HG03457 (cell line): ENCODE results near the gene MAP3K5.

Source experiments
- ATAC-seq: cut with Tn5 transposase; IDR thresholded peaks from one replicate; pipeline ENCODE4 v1.9.1; 2021; ENCODE audit warnings: moderate number of reproducible peaks; ENCODE audit not compliant: unreplicated experiment

Gene MAP3K5

GRCh38 chr6:136549300-136550044 is 242.8 kb downstream of the MAP3K5 start:
- ATAC-seq: peak; percentile 10

GRCh38 chr6:136548582-136549299 is 243.5 kb downstream of the MAP3K5 start:
- no peak for ATAC-seq

GRCh38 chr6:136547871-136548270 is 244.4 kb downstream of the MAP3K5 start:
- ATAC-seq: no peak

- no peak for ATAC-seq
These were observed 244.9 kb downstream of the MAP3K5 start for GRCh38 chr6:136547336-136547735.

- no peak for ATAC-seq
These were observed 245.9 kb downstream of the MAP3K5 start for GRCh38 chr6:136546331-136546730.

- no peak for ATAC-seq
These were observed 248.0 kb downstream of the MAP3K5 start for GRCh38 chr6:136544326-136544725.

- no peak for ATAC-seq
These were observed 250.9 kb downstream of the MAP3K5 start for GRCh38 chr6:136541395-136541794.

GRCh38 chr6:136539967-136540652 is 252.2 kb downstream of the MAP3K5 start:
- ATAC-seq: no peak

- no peak for ATAC-seq
These were observed 253.4 kb downstream of the MAP3K5 start for GRCh38 chr6:136538836-136539235.

- no peak for ATAC-seq
These were observed 256.2 kb downstream of the MAP3K5 start for GRCh38 chr6:136535880-136536650.

GRCh38 chr6:136535017-136535765 is 257.1 kb downstream of the MAP3K5 start:
- ATAC-seq: no peak

- ATAC-seq: no peak
These were observed 258.0 kb downstream of the MAP3K5 start for GRCh38 chr6:136534268-136534667.

- no peak for ATAC-seq
These were observed 258.8 kb downstream of the MAP3K5 start for GRCh38 chr6:136533487-136533886.

- ATAC-seq: no peak
These were observed 260.2 kb downstream of the MAP3K5 start for GRCh38 chr6:136532030-136532429.

GRCh38 chr6:136529710-136530109 is 262.6 kb downstream of the MAP3K5 start:
- ATAC-seq: no peak

- ATAC-seq: no peak
These were observed 263.8 kb downstream of the MAP3K5 start for GRCh38 chr6:136528477-136528876.

- no peak for ATAC-seq
These were observed 264.4 kb downstream of the MAP3K5 start for GRCh38 chr6:136527831-136528230.

GRCh38 chr6:136526937-136527336 is 265.3 kb downstream of the MAP3K5 start:
- ATAC-seq: no peak

GRCh38 chr6:136526196-136526930 is 265.9 kb downstream of the MAP3K5 start:
- no peak for ATAC-seq
